ENCODE data around the gene TECR.
"Not testable (repeated sequence)": the region's sequence is repeated elsewhere in the genome, so short reads cannot be mapped to it uniquely, and the experiment has no call there.

The TECR gene

DNA sequence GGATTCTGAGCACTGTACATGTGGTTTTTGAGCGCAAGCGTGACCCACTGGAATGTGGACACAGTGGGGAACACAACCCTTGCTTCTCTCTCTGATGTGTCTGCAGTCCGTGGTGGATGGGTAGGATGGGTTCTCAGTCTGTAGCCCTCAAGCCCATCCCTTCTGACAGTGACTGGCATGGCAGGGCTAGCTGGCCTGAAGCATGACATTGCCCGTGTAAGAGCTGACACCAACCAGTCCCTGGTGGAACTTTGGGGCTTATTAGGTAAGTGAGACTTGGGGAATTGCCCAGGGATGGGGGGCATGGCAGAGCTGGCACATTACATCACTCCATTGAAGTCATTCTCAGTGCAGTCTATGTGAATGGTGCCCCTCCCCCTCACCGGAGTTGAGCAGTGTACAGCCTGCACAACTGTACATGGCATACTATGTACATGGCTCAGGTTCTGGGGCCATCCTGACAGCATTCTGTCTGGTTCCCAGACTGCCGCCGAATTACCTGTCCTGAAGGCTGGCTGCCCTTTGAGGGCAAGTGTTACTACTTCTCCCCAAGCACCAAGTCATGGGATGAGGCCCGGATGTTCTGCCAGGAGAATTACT lies 70.3 kb downstream of the TECR start:
- no peak for DNase-seq

DNA sequence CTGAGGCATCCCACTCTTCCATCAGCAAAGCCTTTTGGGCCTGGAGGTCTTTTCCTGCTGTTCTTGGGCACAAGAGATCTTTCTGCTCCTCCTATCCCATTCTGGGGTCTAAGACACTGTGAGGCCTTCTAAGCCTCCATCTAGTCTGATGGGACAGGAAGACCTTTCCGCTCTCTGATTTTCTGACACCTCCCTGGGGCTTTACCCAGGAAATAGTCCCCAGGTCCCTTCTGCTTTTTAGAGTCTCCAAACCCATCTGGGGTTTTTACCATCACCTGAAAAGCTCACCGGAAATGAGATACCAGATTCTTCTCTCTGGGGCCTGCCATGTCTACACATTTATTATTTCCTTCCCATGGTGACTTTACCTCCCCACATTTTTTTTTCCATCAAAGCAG lies 74.6 kb downstream of the TECR start:
- no peak for DNase-seq

DNA sequence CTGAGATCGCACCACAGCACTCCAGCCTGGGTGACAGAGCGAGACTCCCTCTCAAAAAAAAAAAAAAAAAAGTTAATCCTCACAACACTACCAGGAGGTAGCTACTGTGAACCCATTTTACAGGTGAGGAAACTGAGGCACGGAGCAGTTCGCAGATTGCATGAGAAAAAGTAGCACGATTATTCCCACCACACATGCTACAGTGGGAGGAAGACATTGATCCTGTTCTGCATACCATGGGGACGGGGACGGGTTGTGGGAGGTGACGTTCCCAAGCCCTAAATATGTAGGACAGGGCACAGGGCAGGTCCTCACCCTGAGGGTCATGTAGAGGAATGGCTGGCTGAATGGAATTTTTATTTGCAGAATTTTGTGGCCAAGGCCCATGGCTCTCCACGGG lies 77.2 kb downstream of the TECR start:
- no peak for DNase-seq

DNA sequence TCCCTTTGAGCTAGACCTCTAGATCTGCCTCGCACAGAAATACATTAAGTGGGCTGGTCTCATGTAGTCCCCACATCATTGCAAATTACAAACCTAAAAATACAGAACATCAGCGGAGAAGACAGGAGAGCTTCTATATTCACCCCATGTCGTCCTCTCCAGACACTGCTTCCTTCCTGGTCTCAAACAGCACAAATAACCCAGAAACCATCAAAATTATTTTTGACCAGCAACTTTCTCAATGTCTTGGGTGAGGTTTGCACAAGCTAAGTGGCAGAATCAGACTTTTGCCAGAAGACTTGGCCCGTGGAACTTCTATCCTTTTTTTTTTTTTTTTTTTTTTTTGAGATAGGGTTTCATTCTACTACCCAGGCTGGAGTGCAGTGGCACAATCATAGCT lies 81.7 kb downstream of the TECR start:
- DNase-seq: no peak

DNA sequence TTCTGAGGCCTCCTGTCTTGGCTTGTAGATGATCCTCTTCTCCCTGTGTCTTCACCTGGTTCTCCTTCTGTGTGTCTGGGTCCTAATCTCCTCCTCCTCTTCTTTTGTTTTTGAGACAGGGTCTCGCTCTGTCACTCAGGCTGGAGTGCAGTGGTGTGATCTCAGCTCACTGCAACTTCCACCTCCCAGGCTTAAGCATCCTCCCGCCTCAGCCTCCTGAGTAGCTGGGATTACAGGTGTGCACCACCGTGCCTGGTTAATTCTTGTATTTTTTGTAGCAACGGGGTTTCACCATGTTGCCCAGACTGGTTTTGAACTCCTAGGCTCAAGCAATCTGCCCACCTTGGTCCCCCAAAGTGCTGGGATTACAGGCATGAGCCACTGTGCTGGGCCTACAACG lies 82.8 kb downstream of the TECR start:
- DNase-seq: not testable (repeated sequence)

DNA sequence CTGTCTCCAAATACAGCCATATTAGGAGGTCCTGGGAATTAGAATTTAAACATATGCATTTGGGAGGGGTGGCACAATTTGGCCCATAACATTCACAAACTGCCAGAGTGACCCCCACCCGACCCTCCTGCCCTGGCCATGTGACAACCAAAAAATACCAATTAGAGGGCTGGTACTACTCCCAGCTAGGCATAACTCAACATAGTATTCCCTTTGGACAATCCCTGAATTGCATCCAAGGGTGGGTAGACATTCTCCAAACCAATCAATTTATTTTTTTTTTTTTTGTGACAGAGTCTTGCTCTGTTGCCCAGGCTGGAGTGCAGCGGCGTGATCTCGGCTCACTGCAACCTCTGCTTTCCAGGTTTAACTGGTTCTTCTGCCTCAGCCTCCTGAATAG lies 83.3 kb downstream of the TECR start:
- no peak for DNase-seq

DNA sequence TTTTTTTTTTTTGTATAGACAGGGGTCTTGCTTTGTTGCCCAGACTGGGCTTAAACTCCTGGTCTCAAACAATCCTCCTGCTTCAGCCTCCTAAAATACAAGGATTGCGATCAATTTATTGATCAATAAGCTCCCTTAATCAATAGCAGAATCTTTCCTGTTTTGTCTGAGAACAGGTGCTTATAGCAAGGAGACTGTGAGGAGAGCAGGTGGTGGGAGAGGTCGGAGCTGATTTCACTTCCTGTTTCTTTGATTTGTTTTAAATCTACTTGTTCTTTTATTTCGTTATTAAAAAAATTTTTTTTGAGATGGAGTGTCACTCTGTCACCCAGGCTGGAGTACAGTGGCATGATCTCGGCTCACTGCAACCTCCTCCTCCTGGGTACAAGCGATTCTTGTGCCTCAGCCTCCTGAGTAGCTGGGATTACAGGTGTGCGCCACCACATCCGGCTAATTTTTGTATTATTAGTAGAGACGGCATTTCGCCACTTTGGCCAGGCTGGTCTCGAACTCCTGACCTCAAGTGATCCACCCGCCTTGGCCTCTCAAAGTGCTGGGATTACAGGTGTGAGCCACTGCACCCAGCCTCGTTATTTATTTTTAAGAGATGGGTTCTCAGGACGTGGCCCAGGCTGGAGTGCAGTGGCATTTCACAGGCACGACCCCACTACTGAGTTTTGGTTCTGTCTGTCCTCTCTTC lies 84.2 kb downstream of the TECR start:
- DNase-seq: not testable (repeated sequence)

DNA sequence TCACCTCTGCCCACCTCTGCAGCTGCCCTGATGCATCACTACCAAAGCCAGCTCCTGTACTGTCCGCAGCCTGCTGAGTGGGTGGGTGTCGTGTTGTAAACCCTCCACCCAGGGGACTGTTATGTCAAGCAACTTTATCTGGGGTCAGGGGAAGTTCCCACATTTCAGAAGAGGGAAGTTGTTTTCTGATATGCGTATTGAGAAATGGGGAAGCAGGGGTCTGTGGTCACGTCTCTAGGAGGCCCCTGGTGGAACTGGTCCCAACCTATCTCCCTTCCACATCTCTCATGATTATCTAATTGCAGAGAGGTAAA lies 84.7 kb downstream of the TECR start:
- DNase-seq: no peak

All from NCI-H1694 (cell line).